ENCODE measurements around the gene NXPH2.
"Not testable (repeated sequence)": the region's sequence is repeated elsewhere in the genome, so short reads cannot be mapped to it uniquely, and the experiment has no call there.

The NXPH2 gene

GRCh38 chr2:138760676-138761075 is 19.5 kb downstream of the NXPH2 start:
- Histone ChIP-seq H3K9ac (ENCODE audit: low read length in 2 of 2) (no peak overlapping the region), H3K4me3 (ENCODE audit: low read length in 2 of 2) (no peak overlapping the region), H3K27ac (ENCODE audit: low read length) (no peak overlapping the region), H3K36me3 (ENCODE audit: control insufficient read depth in 2 of 2, insufficient read depth in 2 of 2, low read length in 2 of 2) (no peaks in the 10 kb centered on the region), H3K27me3 (ENCODE audit: control insufficient read depth in 1 of 2, insufficient read depth in 2 of 2, low read length in 2 of 2) (no peaks in the 10 kb centered on the region), H3K4me1 (ENCODE audit: control insufficient read depth, insufficient read depth, low read length) (no peaks in the 10 kb centered on the region), H3K9me3 (ENCODE audit: control insufficient read depth in 2 of 2, low read length in 2 of 2) (no peaks in the 10 kb centered on the region)

- Histone ChIP-seq H3K27ac (ENCODE audit: low read length) (no peak overlapping the region), H3K9ac (ENCODE audit: low read length in 2 of 2) (no peak overlapping the region), H3K9me3 (ENCODE audit: control insufficient read depth in 2 of 2, low read length in 2 of 2) (peaks cover 0 to 3% of the 10 kb centered on the region in 2 donors), H3K36me3 (ENCODE audit: control insufficient read depth in 2 of 2, insufficient read depth in 2 of 2, low read length in 2 of 2) (no peaks in the 10 kb centered on the region), H3K27me3 (ENCODE audit: control insufficient read depth in 1 of 2, insufficient read depth in 2 of 2, low read length in 2 of 2) (no peaks in the 10 kb centered on the region), H3K4me1 (ENCODE audit: control insufficient read depth, insufficient read depth, low read length) (no peaks in the 10 kb centered on the region), H3K4me3 (ENCODE audit: low read length in 2 of 2) (no peak overlapping the region)
Observed at GRCh38 chr2:138757384-138757783, 22.8 kb downstream of the NXPH2 start.

- Histone ChIP-seq H3K9me3 (ENCODE audit: control insufficient read depth in 2 of 2, low read length in 2 of 2) (peaks cover 0 to 3% of the 10 kb centered on the region in 2 donors), H3K27ac (ENCODE audit: low read length) (no peak overlapping the region), H3K36me3 (ENCODE audit: control insufficient read depth in 2 of 2, insufficient read depth in 2 of 2, low read length in 2 of 2) (no peaks in the 10 kb centered on the region), H3K9ac (ENCODE audit: low read length in 2 of 2) (no peak overlapping the region), H3K4me1 (ENCODE audit: control insufficient read depth, insufficient read depth, low read length) (no peaks in the 10 kb centered on the region), H3K4me3 (ENCODE audit: low read length in 2 of 2) (no peak overlapping the region), H3K27me3 (ENCODE audit: control insufficient read depth in 1 of 2, insufficient read depth in 2 of 2, low read length in 2 of 2) (no peaks in the 10 kb centered on the region)
Observed at GRCh38 chr2:138752197-138752956, 27.8 kb downstream of the NXPH2 start.

- no peaks in the 10 kb centered on the region for H3K4me1 ChIP-seq (ENCODE audit: control insufficient read depth, insufficient read depth, low read length)
- no peak overlapping the region for H3K4me3 ChIP-seq (ENCODE audit: low read length in 2 of 2)
- H3K9ac ChIP-seq (ENCODE audit: low read length in 2 of 2) = no peak overlapping the region
- no peaks in the 10 kb centered on the region for H3K9me3 ChIP-seq (ENCODE audit: control insufficient read depth in 2 of 2, low read length in 2 of 2)
- no peaks in the 10 kb centered on the region for H3K27me3 ChIP-seq (ENCODE audit: control insufficient read depth in 1 of 2, insufficient read depth in 2 of 2, low read length in 2 of 2)
- no peak overlapping the region for H3K27ac ChIP-seq (ENCODE audit: low read length)
- H3K36me3 ChIP-seq (ENCODE audit: control insufficient read depth in 2 of 2, insufficient read depth in 2 of 2, low read length in 2 of 2) = no peaks in the 10 kb centered on the region
Observed at GRCh38 chr2:138744713-138745112, 35.5 kb downstream of the NXPH2 start.

- H3K36me3 ChIP-seq (ENCODE audit: control insufficient read depth in 2 of 2, insufficient read depth in 2 of 2, low read length in 2 of 2) = no peaks in the 10 kb centered on the region
- no peak overlapping the region for H3K27ac ChIP-seq (ENCODE audit: low read length)
- H3K4me1 ChIP-seq (ENCODE audit: control insufficient read depth, insufficient read depth, low read length) = no peaks in the 10 kb centered on the region
- no peaks in the 10 kb centered on the region for H3K27me3 ChIP-seq (ENCODE audit: control insufficient read depth in 1 of 2, insufficient read depth in 2 of 2, low read length in 2 of 2)
- no peak overlapping the region for H3K9ac ChIP-seq (ENCODE audit: low read length in 2 of 2)
- no peaks in the 10 kb centered on the region for H3K9me3 ChIP-seq (ENCODE audit: control insufficient read depth in 2 of 2, low read length in 2 of 2)
- H3K4me3 ChIP-seq (ENCODE audit: low read length in 2 of 2) = no peak overlapping the region
Observed at GRCh38 chr2:138742441-138743057, 37.6 kb downstream of the NXPH2 start.

GRCh38 chr2:138741851-138742250 is 38.3 kb downstream of the NXPH2 start:
- H3K4me1 ChIP-seq (ENCODE audit: control insufficient read depth, insufficient read depth, low read length) = no peaks in the 10 kb centered on the region
- H3K36me3 ChIP-seq (ENCODE audit: control insufficient read depth in 2 of 2, insufficient read depth in 2 of 2, low read length in 2 of 2) = no peaks in the 10 kb centered on the region
- H3K9me3 ChIP-seq (ENCODE audit: control insufficient read depth in 2 of 2, low read length in 2 of 2) = no peaks in the 10 kb centered on the region
- H3K27me3 ChIP-seq (ENCODE audit: control insufficient read depth in 1 of 2, insufficient read depth in 2 of 2, low read length in 2 of 2) = no peaks in the 10 kb centered on the region
- no peak overlapping the region for H3K9ac ChIP-seq (ENCODE audit: low read length in 2 of 2)
- no peak overlapping the region for H3K27ac ChIP-seq (ENCODE audit: low read length)
- H3K4me3 ChIP-seq (ENCODE audit: low read length in 2 of 2) = no peak overlapping the region

GRCh38 chr2:138737009-138737554 is 43.1 kb downstream of the NXPH2 start:
- not testable (repeated sequence) for H3K4me1 ChIP-seq (ENCODE audit: control insufficient read depth, insufficient read depth, low read length); H3K9ac ChIP-seq (ENCODE audit: low read length in 2 of 2); H3K36me3 ChIP-seq (ENCODE audit: control insufficient read depth in 2 of 2, insufficient read depth in 2 of 2, low read length in 2 of 2); H3K27ac ChIP-seq (ENCODE audit: low read length); H3K4me3 ChIP-seq (ENCODE audit: low read length in 2 of 2); H3K27me3 ChIP-seq (ENCODE audit: control insufficient read depth in 1 of 2, insufficient read depth in 2 of 2, low read length in 2 of 2); H3K9me3 ChIP-seq (ENCODE audit: control insufficient read depth in 2 of 2, low read length in 2 of 2)

GRCh38 chr2:138732651-138733050 is 47.5 kb downstream of the NXPH2 start:
- H3K9ac ChIP-seq (ENCODE audit: low read length in 2 of 2) = no peak overlapping the region
- H3K9me3 ChIP-seq (ENCODE audit: control insufficient read depth in 2 of 2, low read length in 2 of 2) = peaks cover 0 to 2% of the 10 kb centered on the region in 2 donors
- H3K36me3 ChIP-seq (ENCODE audit: control insufficient read depth in 2 of 2, insufficient read depth in 2 of 2, low read length in 2 of 2) = no peaks in the 10 kb centered on the region
- no peak overlapping the region for H3K27ac ChIP-seq (ENCODE audit: low read length)
- no peaks in the 10 kb centered on the region for H3K4me1 ChIP-seq (ENCODE audit: control insufficient read depth, insufficient read depth, low read length)
- H3K27me3 ChIP-seq (ENCODE audit: control insufficient read depth in 1 of 2, insufficient read depth in 2 of 2, low read length in 2 of 2) = no peaks in the 10 kb centered on the region
- H3K4me3 ChIP-seq (ENCODE audit: low read length in 2 of 2) = no peak overlapping the region

GRCh38 chr2:138730497-138731030 is 49.6 kb downstream of the NXPH2 start:
- Histone ChIP-seq H3K9ac (ENCODE audit: low read length in 2 of 2) (no peak overlapping the region), H3K4me1 (ENCODE audit: control insufficient read depth, insufficient read depth, low read length) (no peaks in the 10 kb centered on the region), H3K4me3 (ENCODE audit: low read length in 2 of 2) (no peak overlapping the region), H3K27ac (ENCODE audit: low read length) (no peak overlapping the region), H3K9me3 (ENCODE audit: control insufficient read depth in 2 of 2, low read length in 2 of 2) (no peaks in the 10 kb centered on the region), H3K36me3 (ENCODE audit: control insufficient read depth in 2 of 2, insufficient read depth in 2 of 2, low read length in 2 of 2) (no peaks in the 10 kb centered on the region), H3K27me3 (ENCODE audit: control insufficient read depth in 1 of 2, insufficient read depth in 2 of 2, low read length in 2 of 2) (no peaks in the 10 kb centered on the region)

GRCh38 chr2:138727956-138728355 is 52.2 kb downstream of the NXPH2 start:
- no peaks in the 10 kb centered on the region for H3K36me3 ChIP-seq (ENCODE audit: control insufficient read depth in 2 of 2, insufficient read depth in 2 of 2, low read length in 2 of 2)
- H3K4me1 ChIP-seq (ENCODE audit: control insufficient read depth, insufficient read depth, low read length) = no peaks in the 10 kb centered on the region
- H3K27ac ChIP-seq (ENCODE audit: low read length) = no peak overlapping the region
- H3K9me3 ChIP-seq (ENCODE audit: control insufficient read depth in 2 of 2, low read length in 2 of 2) = no peaks in the 10 kb centered on the region
- no peak overlapping the region for H3K4me3 ChIP-seq (ENCODE audit: low read length in 2 of 2)
- no peaks in the 10 kb centered on the region for H3K27me3 ChIP-seq (ENCODE audit: control insufficient read depth in 1 of 2, insufficient read depth in 2 of 2, low read length in 2 of 2)
- no peak overlapping the region for H3K9ac ChIP-seq (ENCODE audit: low read length in 2 of 2)

GRCh38 chr2:138726681-138727080 is 53.5 kb downstream of the NXPH2 start:
- Histone ChIP-seq H3K27ac (ENCODE audit: low read length) (no peak overlapping the region), H3K9me3 (ENCODE audit: control insufficient read depth in 2 of 2, low read length in 2 of 2) (no peaks in the 10 kb centered on the region), H3K27me3 (ENCODE audit: control insufficient read depth in 1 of 2, insufficient read depth in 2 of 2, low read length in 2 of 2) (no peaks in the 10 kb centered on the region), H3K9ac (ENCODE audit: low read length in 2 of 2) (no peak overlapping the region), H3K36me3 (ENCODE audit: control insufficient read depth in 2 of 2, insufficient read depth in 2 of 2, low read length in 2 of 2) (no peaks in the 10 kb centered on the region), H3K4me1 (ENCODE audit: control insufficient read depth, insufficient read depth, low read length) (no peaks in the 10 kb centered on the region), H3K4me3 (ENCODE audit: low read length in 2 of 2) (no peak overlapping the region)
